PFSK-1 (cell line): ENCODE data around the gene DNAAF1.

ENCODE experiments used
- POLR2AphosphoS5 ChIP-seq: IDR thresholded peaks from 2 replicates; pipeline ENCODE4 v1.6.1; 2012; ENCODE audit warnings: low read depth, mild to moderate bottlenecking, control low read depth, low read length, moderate library complexity
- TAF1 ChIP-seq: IDR thresholded peaks from 2 replicates; pipeline ENCODE4 v1.6.1; 2012; ENCODE audit warnings: low read length, control low read depth, borderline replicate concordance; ENCODE audit not compliant: insufficient read depth

- TF ChIP-seq POLR2AphosphoS5 (no peak), TAF1 (no peak)
Observed at GRCh38 chr16:84191466-84191865, 46.4 kb downstream of the DNAAF1 start.
